Measurements from ENCODE around the gene GRAMD1B. TPM values are rescaled to one million over a fixed set of nuclear protein-coding genes. Genes with fewer than 3 reads are reported as not detected.
A peak's percentile ranks its signal among the peaks of the same experiment; 100 is the strongest.

The GRAMD1B gene
- total and polyA plus RNA-seq, 8 donors, result 3.3 to 7.4 (median 4.8) TPM

GRCh38 chr11:123532131-123532530 is 102.1 kb downstream of the GRAMD1B start:
- no peak for ATAC-seq
- intact Hi-C loops (cut with DNase I), result no loop called here
- no peak overlapping the region for H3K27ac ChIP-seq
- H3K4me3 ChIP-seq, result no peak overlapping the region
- H3K9me3 ChIP-seq, result no peaks in the 10 kb centered on the region
- H3K36me3 ChIP-seq, result no peaks in the 10 kb centered on the region
- no peak for TF ChIP-seq CTCF (IDR thresholded peaks at IDR 0.05)
- no peaks in the 10 kb centered on the region for H3K27me3 ChIP-seq
- no peaks in the 10 kb centered on the region for H3K4me1 ChIP-seq
- DNase-seq, result no peak

DNA sequence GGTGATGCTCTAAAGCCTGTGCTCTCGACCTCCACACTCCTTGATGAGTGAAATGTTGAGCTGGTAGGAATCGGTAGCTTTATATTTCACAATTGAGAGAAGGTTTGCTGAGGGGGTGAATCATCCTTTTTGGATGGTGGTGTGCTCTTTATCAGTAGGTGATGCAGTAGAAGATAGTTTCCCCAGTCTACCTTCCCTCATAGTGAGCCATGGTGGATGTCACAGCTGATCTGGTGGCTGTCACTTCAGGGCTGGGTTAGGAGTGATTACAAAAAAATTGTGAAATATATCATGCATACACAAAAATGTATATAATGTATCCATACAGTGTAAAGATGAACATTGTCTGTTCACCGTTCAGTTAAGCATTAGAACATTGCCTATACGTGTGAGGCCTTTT is 105.3 kb downstream of the GRAMD1B start:
- ATAC-seq, result no peak
- Histone ChIP-seq H3K4me1 (no peaks in the 10 kb centered on the region), H3K36me3 (no peaks in the 10 kb centered on the region), H3K4me3 (no peak overlapping the region), H3K27me3 (no peaks in the 10 kb centered on the region), H3K27ac (no peak overlapping the region), H3K9me3 (no peaks in the 10 kb centered on the region)
- no peak for DNase-seq
- intact Hi-C loops (cut with DNase I), result no loop called here
- TF ChIP-seq CTCF (IDR thresholded peaks at IDR 0.05), result no peak

DNA sequence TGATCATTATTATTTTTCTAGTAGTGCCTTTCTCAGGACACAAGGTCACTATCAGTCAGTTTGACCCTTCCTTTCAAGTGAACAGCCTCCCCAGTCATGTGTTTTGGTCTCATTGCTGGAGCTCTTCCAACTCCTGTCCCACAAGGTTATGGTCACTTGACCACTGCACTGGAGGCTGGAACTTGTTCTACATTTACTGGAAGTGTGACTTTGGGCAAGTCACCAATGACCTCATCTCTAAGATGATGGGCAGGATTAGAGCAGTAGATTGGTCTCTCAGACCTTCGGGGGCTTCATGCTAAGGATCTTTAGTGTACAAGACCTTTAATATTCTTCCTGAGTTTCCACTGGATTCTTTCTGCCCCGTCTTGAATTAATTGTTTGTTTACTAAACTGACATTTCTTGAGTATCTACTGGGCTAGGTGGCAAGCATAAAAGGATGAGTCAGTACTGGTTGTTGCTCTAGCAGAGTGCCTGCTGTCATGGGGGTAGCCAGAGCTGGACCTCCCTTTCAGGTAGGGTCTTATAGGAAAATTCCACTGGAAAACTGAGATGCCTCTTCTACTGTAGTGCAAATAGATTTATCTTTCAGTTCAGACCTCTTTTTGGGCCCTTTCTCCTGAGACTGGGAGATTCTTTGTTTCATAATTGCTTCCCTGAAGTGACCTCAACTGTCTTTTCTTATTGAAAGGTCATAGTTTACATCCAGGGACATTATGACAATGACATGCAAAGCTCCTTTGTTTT is 106.8 kb downstream of the GRAMD1B start:
- Histone ChIP-seq H3K36me3 (no peaks in the 10 kb centered on the region), H3K27me3 (no peaks in the 10 kb centered on the region), H3K27ac (no peak overlapping the region), H3K9me3 (no peaks in the 10 kb centered on the region), H3K4me3 (no peak overlapping the region), H3K4me1 (no peaks in the 10 kb centered on the region)
- intact Hi-C loops (cut with DNase I), result no loop called here
- no peak for DNase-seq
- no peak for TF ChIP-seq CTCF (IDR thresholded peaks at IDR 0.05)
- ATAC-seq, result peak; percentile 39

DNA sequence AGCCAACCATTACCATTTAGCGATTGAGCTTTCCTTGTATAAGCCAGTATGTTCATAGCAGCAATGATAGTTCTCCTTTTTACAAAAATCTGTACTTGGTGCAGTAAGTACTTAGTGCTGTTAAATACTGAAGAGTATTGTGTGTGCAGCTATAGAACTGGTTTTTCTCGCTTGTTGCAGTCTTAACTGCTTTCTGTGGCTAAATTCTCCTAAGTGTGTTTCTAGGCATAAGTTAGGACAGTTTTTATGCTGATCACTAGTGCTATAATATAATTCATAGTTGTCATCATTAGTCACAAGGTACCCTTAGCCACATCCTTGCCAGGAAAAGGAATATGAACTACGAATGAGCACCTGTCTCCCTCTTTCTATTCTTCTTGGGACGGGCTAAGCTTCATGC is 107.7 kb downstream of the GRAMD1B start:
- no peak for ATAC-seq
- intact Hi-C loops (cut with DNase I), result no loop called here
- Histone ChIP-seq H3K27ac (no peak overlapping the region), H3K4me3 (no peak overlapping the region), H3K27me3 (peaks cover 0 to 7% of the 10 kb centered on the region in 2 donors), H3K4me1 (no peaks in the 10 kb centered on the region), H3K9me3 (no peaks in the 10 kb centered on the region), H3K36me3 (no peaks in the 10 kb centered on the region)
- DNase-seq, result no peak
- no peak for TF ChIP-seq CTCF (IDR thresholded peaks at IDR 0.05)

DNA sequence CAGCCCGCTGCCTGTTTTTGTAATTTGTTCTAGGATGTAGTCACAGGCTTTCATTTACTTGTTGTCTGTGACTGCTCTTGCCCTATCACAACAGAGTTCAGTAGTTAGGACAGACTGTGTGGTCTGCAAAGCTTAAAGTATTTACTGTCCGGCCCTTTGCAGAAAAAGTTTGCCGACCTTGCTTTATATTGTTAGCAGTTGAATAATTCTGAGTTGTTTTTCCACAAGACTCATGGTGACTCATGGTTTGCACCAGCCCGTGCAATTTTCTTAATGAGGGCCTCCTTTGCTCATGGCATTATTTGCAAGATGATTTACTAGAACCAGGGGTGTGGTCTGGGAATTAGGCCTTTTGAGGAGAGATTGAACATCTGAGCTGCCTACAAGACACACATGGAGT is 113.7 kb downstream of the GRAMD1B start:
- Histone ChIP-seq H3K4me1 (no peaks in the 10 kb centered on the region), H3K4me3 (no peak overlapping the region), H3K27me3 (peaks cover 0 to 7% of the 10 kb centered on the region in 2 donors), H3K36me3 (no peaks in the 10 kb centered on the region), H3K9me3 (no peaks in the 10 kb centered on the region), H3K27ac (no peak overlapping the region)
- intact Hi-C loops (cut with DNase I), result no loop called here
- ATAC-seq, result no peak
- no peak for TF ChIP-seq CTCF (IDR thresholded peaks at IDR 0.05)
- DNase-seq, result no peak

Data from left lung (tissue), 10 donors.